ENCODE data around the gene NLGN2.

Gene NLGN2

DNA sequence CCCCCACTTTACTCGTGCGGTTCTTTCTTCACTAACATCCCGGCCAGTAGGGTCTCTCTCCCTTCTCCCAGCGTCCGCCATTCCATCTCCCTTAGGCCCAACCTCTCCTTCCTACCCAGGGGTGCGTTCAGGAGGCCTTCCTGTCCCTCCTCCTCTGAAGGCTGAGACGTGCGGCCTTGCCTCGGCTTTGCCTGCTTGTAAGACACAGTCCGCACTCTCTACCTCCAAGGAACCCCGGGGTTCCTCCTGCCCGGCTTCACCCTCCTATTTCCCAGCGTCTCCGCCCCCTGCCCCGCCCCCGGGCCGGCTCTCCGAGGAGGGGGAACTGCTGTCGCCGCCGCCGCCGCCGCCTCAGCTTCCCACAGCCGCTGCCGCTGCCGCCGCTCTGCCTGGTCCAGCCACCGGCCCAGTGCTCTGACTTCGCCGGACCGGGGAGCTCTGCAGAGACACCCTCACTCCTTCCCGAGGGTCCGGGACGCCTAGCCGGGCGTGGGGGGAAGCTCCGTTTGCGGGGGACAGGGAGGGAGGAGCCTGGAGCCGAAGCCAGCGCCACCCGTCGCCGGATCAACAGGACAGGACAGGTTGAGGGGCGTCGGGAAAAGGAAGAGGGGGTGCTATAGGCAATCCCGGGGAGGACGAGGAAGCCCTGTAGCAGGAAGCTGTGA is 30.4 kb downstream of the NLGN2 start:
- DNase-seq = peak; percentile 81

DNA sequence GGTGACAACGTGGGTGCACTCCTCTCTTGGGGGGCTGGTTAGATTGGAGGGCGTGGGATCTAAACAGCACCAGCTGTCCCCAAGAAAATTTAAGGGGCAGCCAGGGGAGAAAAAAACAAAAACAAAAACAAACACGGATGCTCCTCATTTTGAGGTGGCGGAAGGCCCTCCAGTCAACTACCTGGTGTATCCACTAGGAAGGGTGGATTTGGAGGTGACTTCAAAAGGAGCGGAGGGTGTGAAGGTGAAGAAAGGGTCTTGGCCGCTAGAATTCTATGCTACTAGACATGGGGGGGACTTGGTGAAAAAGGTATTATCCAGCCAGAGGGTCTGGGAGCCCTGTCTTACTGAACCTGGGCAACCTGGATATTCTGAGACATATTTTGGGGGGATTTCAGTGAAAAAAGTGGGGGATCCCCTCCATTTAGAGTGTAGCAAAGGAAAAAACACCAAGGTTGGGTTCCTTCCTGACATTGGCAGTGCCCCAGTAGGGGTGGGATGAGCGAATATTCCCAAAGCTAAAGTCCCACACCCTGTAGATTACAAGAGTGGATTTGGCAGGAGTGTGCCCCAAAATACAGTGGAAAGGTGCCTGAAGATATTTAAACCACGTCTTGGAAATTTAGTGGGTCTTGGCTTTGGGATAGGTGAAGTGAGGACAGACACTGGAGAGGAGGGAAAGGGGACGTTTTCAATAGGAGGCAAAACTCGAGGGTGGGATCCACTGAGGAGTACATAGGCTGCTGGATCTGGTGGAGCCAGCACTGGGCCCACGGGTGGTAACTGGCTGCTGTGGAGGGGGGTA is 31.2 kb downstream of the NLGN2 start:
- DNase-seq = no peak

DNA sequence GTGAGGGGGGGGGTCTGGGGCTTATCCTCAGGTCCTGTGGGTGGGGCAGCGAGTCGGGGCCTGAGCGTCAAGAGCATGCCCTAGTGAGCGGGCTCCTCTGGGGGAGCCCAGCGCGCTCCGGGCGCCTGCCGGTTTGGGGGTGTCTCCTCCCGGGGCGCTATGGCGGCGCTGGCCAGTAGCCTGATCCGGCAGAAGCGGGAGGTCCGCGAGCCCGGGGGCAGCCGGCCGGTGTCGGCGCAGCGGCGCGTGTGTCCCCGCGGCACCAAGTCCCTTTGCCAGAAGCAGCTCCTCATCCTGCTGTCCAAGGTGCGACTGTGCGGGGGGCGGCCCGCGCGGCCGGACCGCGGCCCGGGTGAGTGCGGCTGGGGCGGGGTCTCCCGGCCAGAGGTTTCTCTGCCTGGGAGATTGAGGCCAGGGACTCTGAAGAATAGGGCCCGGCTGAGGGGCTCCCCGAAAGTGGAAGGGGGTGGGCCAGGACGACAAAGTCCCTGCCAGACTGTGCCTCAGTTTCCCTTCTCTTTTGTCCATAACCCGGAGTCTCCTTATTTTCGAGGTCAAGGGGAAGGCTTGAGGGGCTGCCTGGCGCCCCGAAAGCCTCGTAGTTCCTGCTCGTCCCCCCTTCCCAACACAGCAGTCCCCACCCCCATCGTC is 31.9 kb downstream of the NLGN2 start, which contains the start of gene FGF11:
TSS of gene FGF11 (plus strand) at position 51 of the 651 bp plus-strand sequence. CDS start at position 160, 109 bp downstream.
- DNase-seq = no peak

DNA sequence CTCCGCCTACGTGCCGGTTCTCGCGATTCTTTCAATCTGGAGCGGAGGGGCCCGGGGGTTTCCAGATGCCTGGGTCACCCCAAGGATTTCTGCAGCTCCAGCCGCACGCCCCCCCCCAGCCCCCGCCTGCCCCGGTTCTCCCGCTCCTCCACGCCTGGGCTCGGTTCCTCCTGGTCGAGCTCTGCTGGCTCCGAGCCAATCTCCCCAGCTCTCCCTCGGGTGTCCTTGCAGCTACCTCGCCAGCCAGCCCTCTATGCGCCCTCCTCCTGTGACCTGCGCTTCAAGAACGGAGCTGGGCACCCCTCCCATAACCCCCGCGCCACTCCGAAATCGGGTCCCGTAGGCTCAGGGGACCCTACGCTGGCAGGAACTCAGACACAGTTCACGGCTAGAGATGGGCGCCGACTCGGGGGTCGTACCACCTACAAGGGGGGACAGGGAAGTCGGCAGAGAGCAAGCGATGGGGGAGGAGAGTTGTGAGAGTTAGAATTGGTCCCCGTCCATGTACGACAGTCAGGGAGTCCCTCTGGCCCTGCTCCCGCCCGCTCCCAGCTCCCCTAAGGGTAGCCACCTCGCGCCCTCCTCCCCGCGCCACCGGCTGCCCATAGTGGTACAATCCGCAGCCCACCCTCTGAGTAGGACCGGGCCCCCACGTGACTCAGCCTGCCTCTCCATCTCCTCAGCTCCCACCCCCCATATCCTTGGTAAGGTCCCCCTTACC is 32.6 kb downstream of the NLGN2 start:
- peak; percentile 71 for DNase-seq

GRCh38 chr17:7440834-7441195 is 33.2 kb downstream of the NLGN2 start:
- DNase-seq = peak; percentile 44

GRCh38 chr17:7441266-7441665 is 33.6 kb downstream of the NLGN2 start:
- DNase-seq = no peak

- no peak for DNase-seq
These were observed 34.5 kb downstream of the NLGN2 start for GRCh38 chr17:7442142-7442541.

DNA sequence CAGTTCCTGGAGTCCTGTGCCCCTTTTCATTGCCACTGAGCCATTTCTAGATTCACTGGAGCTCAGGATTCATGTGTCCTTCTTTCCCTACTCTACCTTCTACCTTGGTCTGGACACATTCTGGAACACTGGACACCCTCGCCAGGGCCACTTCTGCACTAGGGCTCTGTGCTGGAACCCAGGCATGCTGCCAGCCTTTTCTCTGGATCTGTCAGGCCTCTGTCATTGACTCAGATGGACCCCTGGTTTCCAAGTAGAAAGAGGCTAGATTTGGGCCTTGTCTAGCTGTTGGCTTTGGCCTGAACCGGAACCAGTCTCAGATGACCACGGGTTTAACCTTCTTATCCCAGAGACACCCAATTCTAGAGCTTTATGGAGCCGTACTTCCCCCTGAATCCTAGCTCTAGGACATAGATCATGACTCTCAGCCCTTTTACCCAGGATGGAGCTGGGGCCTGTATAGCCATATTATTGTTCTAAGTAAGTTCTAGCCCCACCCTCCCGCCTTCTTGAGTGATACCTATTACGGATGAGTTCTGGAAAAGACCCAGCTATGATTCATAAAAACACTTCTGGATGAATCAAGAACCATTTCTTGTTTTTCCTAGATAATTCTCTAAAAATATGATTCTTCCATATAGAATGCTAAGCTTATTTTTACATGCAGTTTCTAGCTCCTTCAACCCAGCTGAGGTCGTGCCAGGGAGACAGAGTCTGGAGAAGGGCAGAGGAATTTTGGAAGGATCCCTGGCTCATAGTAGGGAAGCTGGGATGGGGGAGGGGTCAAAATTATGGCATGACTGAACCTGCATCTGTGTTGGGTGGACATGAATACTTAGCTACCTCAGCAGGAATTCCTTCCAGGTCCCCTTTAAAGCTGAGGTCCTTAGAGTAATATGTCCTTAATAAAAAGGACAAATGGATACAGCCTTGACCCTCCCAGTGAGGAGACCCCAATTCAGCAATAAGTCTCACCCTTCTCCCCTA is 36.1 kb downstream of the NLGN2 start:
- DNase-seq = no peak

DNA sequence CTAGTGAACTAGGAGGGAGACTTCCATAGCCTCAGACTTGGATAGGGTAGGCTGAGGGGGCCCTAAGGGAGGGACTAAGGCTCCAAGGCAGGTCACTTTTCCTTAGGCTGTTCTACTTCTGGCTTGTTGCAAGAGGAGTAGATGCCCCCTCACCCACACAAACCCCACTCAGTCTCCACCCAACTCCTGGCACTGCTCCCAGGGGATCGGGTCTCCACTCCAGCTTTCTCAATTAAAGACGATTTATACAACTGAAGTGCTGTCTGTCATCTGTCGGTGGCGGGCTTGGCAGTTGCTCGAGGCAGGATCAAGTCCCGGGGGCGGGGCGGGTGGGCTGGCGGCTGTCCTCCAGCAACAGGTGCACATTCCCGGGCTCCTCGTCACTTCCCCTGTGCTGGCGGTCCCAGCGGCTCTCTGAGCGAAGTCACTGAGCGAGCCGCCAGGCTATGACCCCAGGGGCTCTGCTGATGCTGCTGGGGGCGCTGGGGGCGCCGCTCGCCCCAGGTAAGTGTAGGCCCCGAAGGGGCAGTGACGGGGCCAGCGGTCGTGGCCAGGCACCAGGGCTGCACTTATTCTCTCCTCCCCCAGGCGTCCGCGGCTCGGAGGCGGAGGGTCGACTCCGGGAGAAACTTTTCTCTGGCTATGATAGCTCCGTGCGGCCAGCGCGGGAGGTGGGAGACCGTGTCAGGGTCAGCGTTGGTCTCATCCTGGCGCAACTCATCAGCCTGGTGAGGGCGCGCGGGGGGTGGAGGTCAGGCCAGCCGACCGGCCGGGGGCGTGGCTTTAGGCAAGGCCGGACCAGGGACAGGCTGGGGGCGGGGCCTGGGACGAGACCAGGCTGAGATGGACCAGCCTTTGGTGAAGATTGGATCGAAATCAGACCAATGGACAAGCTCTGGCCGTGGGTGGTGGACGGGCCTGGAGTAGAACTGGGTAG is 37.3 kb downstream of the NLGN2 start, which contains the start of gene CHRNB1:
TSS of gene CHRNB1 (plus strand) at position 380 of the 937 bp plus-strand sequence. CDS start at position 447, 67 bp downstream.
- peak; percentile 34 for DNase-seq

DNA sequence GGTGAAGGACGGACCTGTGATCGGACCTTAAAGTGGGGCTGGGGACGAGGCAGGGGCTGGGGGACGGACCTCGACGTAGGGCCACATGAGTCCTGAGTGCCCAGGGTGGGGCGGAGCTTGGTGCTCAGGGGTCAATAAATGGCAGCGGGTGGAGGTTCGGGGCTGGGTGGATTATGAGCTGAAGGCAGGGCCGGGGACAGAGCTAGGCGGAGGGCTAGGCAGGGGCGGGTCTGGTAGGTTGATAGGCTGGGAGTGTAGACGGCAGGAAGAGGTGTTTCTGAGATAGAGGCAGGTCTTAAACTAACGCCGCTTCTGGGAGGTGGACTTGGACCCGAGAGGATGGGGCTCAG is 37.9 kb downstream of the NLGN2 start:
- peak; percentile 52 for DNase-seq

GRCh38 chr17:7448461-7448860 is 40.8 kb downstream of the NLGN2 start:
- no peak for DNase-seq

GRCh38 chr17:7459961-7460545 is 52.4 kb downstream of the NLGN2 start:
- no peak for DNase-seq

- no peak for DNase-seq
These were observed 53.4 kb downstream of the NLGN2 start for GRCh38 chr17:7460850-7461660.

- DNase-seq = no peak
These were observed 55.1 kb downstream of the NLGN2 start for GRCh38 chr17:7462474-7463371.

DNA sequence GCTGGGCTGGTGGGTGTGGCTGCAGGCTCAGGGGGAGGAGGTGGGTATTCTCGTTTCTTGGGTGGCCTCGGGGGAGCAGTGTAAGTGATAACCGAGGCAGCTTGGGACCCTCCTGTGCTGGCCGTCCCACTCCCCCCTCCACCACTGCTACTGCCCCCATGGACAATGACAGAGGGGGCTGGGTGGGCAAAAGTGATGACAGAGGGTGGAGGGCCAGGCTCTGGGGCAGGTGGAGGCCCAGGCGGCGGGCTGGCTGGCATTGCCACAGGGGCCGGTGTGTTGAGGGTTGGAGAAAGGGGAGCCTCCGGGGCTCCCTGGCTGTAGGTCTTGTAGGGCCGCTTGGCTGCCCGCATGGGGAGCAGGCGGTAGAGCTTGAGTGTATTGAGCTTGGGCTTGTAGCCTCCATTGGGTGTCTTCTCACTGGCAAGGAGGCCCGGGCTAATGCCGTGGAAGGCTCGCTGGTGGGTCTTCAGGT is 55.8 kb downstream of the NLGN2 start:
- DNase-seq = no peak

DNA sequence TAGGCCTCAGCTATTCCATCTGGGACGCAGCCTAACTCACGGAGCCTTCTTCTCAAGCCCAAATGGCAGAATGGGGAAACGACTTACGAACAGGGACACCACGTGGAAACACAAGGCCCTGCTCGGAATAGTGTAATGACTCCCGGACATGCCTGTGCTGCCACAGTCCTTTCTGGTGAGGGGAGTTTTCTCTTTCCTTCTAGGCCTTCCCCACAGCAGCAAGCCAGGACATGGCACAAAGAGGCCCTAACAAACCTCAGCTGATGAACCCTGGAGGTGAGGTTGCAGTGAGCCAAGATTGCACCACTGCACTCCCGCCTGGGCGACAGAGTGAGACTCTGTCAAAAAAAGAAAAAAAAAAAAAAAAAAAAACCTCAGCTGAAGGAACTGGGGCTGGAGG is 56.4 kb downstream of the NLGN2 start:
- DNase-seq = no peak

DNA sequence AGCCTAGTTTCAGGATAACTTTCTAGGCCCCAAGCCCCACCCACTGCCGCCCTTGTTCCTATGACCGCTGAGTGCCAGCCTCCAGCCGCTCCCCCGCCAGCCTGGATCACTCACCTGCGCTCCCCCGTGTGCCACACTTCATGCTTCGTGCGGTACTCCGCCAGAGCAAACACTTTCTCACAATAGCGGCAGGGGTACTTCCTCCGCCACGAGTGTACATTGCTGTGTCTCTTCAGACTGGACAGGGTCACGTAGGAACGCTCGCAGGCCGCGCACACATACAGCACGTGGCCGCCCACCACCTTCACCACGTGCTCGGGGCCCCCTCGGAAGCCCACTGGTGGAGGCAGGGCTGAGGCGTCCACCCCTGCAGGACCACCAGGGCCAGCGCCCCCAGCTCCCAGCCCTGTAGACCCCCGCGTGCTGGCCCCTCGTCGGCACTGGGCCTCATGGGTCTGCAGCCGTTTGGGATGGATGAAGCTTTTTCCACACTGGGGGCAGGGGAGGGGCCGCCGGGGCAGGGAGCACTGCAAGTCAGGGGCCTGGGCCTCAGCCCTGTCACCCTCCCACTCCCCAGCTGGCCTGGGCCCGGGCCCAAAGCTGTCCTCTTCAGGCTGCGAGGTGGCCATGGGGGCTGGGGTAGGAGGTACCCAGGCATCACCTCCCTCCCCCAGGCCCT is 58.1 kb downstream of the NLGN2 start:
- DNase-seq = no peak

DNA sequence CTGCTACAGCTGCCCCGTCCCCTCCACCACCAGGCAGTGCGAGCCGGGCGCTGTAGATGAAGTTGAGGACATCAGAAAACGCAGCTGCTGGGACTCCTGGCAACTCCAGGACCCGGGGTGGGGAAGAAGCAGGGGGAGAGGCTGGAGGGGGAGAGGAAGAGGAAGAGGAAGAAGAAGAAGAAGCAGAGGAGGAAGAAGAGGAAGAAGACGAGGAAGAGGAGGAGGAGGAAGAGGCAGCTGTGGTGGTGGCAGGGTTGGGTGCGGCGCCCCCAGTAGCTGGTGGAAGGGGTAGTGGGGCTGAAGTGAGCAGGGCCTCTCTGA is 58.6 kb downstream of the NLGN2 start:
- DNase-seq = no peak
